Loucy (cell line): Measurements from ENCODE around the gene TBL1X.

Experiments
- H2AFZ ChIP-seq: fragments of 200-600 bp; sonication (generic); 2 replicates; pipeline ENCODE4 v1.6.0; 2016; ENCODE audit warnings: antibody characterized with exemption, mild to moderate bottlenecking, low read length, moderate library complexity
- H3F3A ChIP-seq: fragments of 200-600 bp; 2 replicates; pipeline ENCODE4 v1.6.0; 2016; ENCODE audit warnings: antibody characterized with exemption, low read depth, mild to moderate bottlenecking
- H3K27me3 ChIP-seq: fragments of 200-600 bp; sonication (generic); 2 replicates; pipeline ENCODE4 v1.6.1; 2014; ENCODE audit warnings: low read length, mild to moderate bottlenecking; ENCODE audit not compliant: insufficient read depth, poor library complexity, severe bottlenecking
- H3K36me3 ChIP-seq: fragments of 200-600 bp; sonication (generic); 2 replicates; pipeline ENCODE4 v1.6.1; 2016; ENCODE audit warnings: low read length; ENCODE audit not compliant: insufficient read depth
- H3K4me1 ChIP-seq: fragments of 200-600 bp; sonication (generic); 2 replicates; pipeline ENCODE4 v1.5.1; 2014; ENCODE audit warnings: low read length, mild to moderate bottlenecking; ENCODE audit not compliant: insufficient read depth, poor library complexity, severe bottlenecking
- H3K4me2 ChIP-seq: fragments of 200-600 bp; sonication (generic); 2 replicates; pipeline ENCODE4 v1.6.0; 2014; ENCODE audit warnings: antibody characterized with exemption, low read length, low read depth, mild to moderate bottlenecking; ENCODE audit not compliant: poor library complexity, severe bottlenecking
- H3K4me3 ChIP-seq: fragments of 200-600 bp; sonication (generic); 2 replicates; pipeline ENCODE4 v1.5.1; 2014; ENCODE audit warnings: low read length, mild to moderate bottlenecking, mixed read lengths; ENCODE audit not compliant: poor library complexity, severe bottlenecking
- H3K79me2 ChIP-seq: fragments of 200-600 bp; sonication (generic); 2 replicates; pipeline ENCODE4 v1.6.1; 2014; ENCODE audit warnings: low read length; ENCODE audit not compliant: insufficient read depth
- H3K9ac ChIP-seq: fragments of 200-600 bp; sonication (generic); 2 replicates; pipeline ENCODE4 v1.6.0; 2014; ENCODE audit warnings: mild to moderate bottlenecking, low read depth, low read length, moderate library complexity; ENCODE audit not compliant: poor library complexity, severe bottlenecking
- H3K9me2 ChIP-seq: fragments of 200-600 bp; sonication (generic); replicated peaks from 2 replicates; pipeline ENCODE4 v1.6.1; 2016; ENCODE audit warnings: low read depth, low read length, mixed read lengths
- H3K9me3 ChIP-seq: fragments of 200-600 bp; sonication (generic); 2 replicates; pipeline ENCODE4 v1.6.1; 2014; ENCODE audit warnings: mild to moderate bottlenecking, antibody characterized with exemption, low read length, low read depth; ENCODE audit not compliant: insufficient read depth
- H4K20me1 ChIP-seq: fragments of 200-600 bp; sonication (generic); 2 replicates; pipeline ENCODE4 v1.6.0; 2014; ENCODE audit warnings: antibody characterized with exemption, low read length, mild to moderate bottlenecking; ENCODE audit not compliant: insufficient read depth, poor library complexity, severe bottlenecking
- CTCF ChIP-seq: fragments of 200-600 bp; sonication (generic); conservative IDR thresholded peaks from 2 replicates; pipeline ENCODE4 v1.5.1; 2014; ENCODE audit warnings: mild to moderate bottlenecking, antibody characterized with exemption, low read length
- EZH2phosphoT487 ChIP-seq: fragments of 200-600 bp; IDR thresholded peaks from 2 replicates; pipeline ENCODE4 v1.6.1; 2018; ENCODE audit warnings: antibody characterized with exemption, mild to moderate bottlenecking, moderate library complexity, borderline replicate concordance

TBL1X gene

GRCh38 chrX:9542106-9542760, 77.4 kb downstream of the TBL1X start:
- Histone ChIP-seq H3K4me2 (no peak overlapping the region), H3K36me3 (no peaks in the 10 kb centered on the region), H3K9me2 (no peaks in the 10 kb centered on the region), H4K20me1 (no peaks in the 10 kb centered on the region), H3K9me3 (no peaks in the 10 kb centered on the region), H3K27me3 (no peaks in the 10 kb centered on the region), H3F3A (no peaks in the 10 kb centered on the region), H3K9ac (no peak overlapping the region), H3K4me1 (no peaks in the 10 kb centered on the region), H3K79me2 (peaks cover 5% of the 10 kb centered on the region; the same call in 1 of the 2 replicates), H2AFZ (no peak overlapping the region), H3K4me3 (no peak overlapping the region)
- no peak for TF ChIP-seq CTCF
- no peak for TF ChIP-seq EZH2phosphoT487

GRCh38 chrX:9542761-9543111, 77.9 kb downstream of the TBL1X start:
- no peak overlapping the region for H2AFZ ChIP-seq
- H3K9me2 ChIP-seq, result no peaks in the 10 kb centered on the region
- H3K27me3 ChIP-seq, result no peaks in the 10 kb centered on the region
- TF ChIP-seq CTCF (no peak), EZH2phosphoT487 (no peak)
- H3K36me3 ChIP-seq, result no peaks in the 10 kb centered on the region
- H3K4me2 ChIP-seq, result no peak overlapping the region
- H3K79me2 ChIP-seq, result peaks cover 3% of the 10 kb centered on the region; the same call in 1 of the 2 replicates
- no peaks in the 10 kb centered on the region for H3K4me1 ChIP-seq
- no peak overlapping the region for H3K9ac ChIP-seq
- H3K9me3 ChIP-seq, result no peaks in the 10 kb centered on the region
- no peaks in the 10 kb centered on the region for H3F3A ChIP-seq
- H4K20me1 ChIP-seq, result no peaks in the 10 kb centered on the region
- no peak overlapping the region for H3K4me3 ChIP-seq

GRCh38 chrX:9555354-9555753, 90.5 kb downstream of the TBL1X start:
- peaks cover 7% of the 10 kb centered on the region for H3K4me1 ChIP-seq
- no peaks in the 10 kb centered on the region for H3F3A ChIP-seq
- no peaks in the 10 kb centered on the region for H3K9me2 ChIP-seq
- H2AFZ ChIP-seq, result no peak overlapping the region
- H4K20me1 ChIP-seq, result no peaks in the 10 kb centered on the region
- no peak overlapping the region for H3K4me2 ChIP-seq
- no peak overlapping the region for H3K9ac ChIP-seq
- TF ChIP-seq CTCF (no peak), EZH2phosphoT487 (no peak)
- no peaks in the 10 kb centered on the region for H3K36me3 ChIP-seq
- no peaks in the 10 kb centered on the region for H3K27me3 ChIP-seq
- no peak overlapping the region for H3K4me3 ChIP-seq
- H3K9me3 ChIP-seq, result no peaks in the 10 kb centered on the region
- H3K79me2 ChIP-seq, result no peaks in the 10 kb centered on the region
